ENCODE data around the gene ACSL6.

Gene ACSL6

GRCh38 chr5:132059043-132059695 is 47.7 kb upstream of the ACSL6 start:
- Histone ChIP-seq H3K36me3 (ENCODE audit: control insufficient read depth, low read length) (no peaks in the 10 kb centered on the region), H3K27ac (ENCODE audit: low read depth, low read length) (no peak overlapping the region), H3F3A (ENCODE audit: control insufficient read depth, insufficient read depth) (no peaks in the 10 kb centered on the region), H3K4me2 (ENCODE audit: low read length) (no peak overlapping the region), H4K20me1 (ENCODE audit: control insufficient read depth, insufficient read depth, low read depth, low read length) (no peaks in the 10 kb centered on the region), H3K4me3 (ENCODE audit: low read length) (no peak overlapping the region), H3K27me3 (ENCODE audit: control insufficient read depth, low read length) (no peaks in the 10 kb centered on the region), H3K79me2 (ENCODE audit: control insufficient read depth, low read length) (no peaks in the 10 kb centered on the region), H3K4me1 (ENCODE audit: control insufficient read depth, low read length) (no peaks in the 10 kb centered on the region), H3K9me2 (replicated peaks; ENCODE audit: control insufficient read depth, low read length) (no peaks in the 10 kb centered on the region), H3K9me3 (ENCODE audit: control insufficient read depth, insufficient read depth, low read length) (no peaks in the 10 kb centered on the region)
- no peak for TF ChIP-seq CTCF (IDR thresholded peaks at IDR 0.05; ENCODE audit: low read depth, low read length, poor library complexity, severe bottlenecking)
- TF ChIP-seq EZH2phosphoT487 (IDR thresholded peaks at IDR 0.05; ENCODE audit: borderline replicate concordance, low read length) = no peak

GRCh38 chr5:132058646-132059042 is 47.2 kb upstream of the ACSL6 start:
- no peaks in the 10 kb centered on the region for H3K36me3 ChIP-seq (ENCODE audit: control insufficient read depth, low read length)
- H3K4me3 ChIP-seq (ENCODE audit: low read length) = no peak overlapping the region
- H4K20me1 ChIP-seq (ENCODE audit: control insufficient read depth, insufficient read depth, low read depth, low read length) = no peaks in the 10 kb centered on the region
- no peak overlapping the region for H3K4me2 ChIP-seq (ENCODE audit: low read length)
- H3K4me1 ChIP-seq (ENCODE audit: control insufficient read depth, low read length) = no peaks in the 10 kb centered on the region
- H3K9me3 ChIP-seq (ENCODE audit: control insufficient read depth, insufficient read depth, low read length) = no peaks in the 10 kb centered on the region
- H3K9me2 ChIP-seq (replicated peaks; ENCODE audit: control insufficient read depth, low read length) = no peaks in the 10 kb centered on the region
- H3K79me2 ChIP-seq (ENCODE audit: control insufficient read depth, low read length) = no peaks in the 10 kb centered on the region
- H3K27ac ChIP-seq (ENCODE audit: low read depth, low read length) = no peak overlapping the region
- H3F3A ChIP-seq (ENCODE audit: control insufficient read depth, insufficient read depth) = no peaks in the 10 kb centered on the region
- TF ChIP-seq CTCF (IDR thresholded peaks at IDR 0.05; ENCODE audit: low read depth, low read length, poor library complexity, severe bottlenecking) (no peak), EZH2phosphoT487 (IDR thresholded peaks at IDR 0.05; ENCODE audit: borderline replicate concordance, low read length) (no peak)
- H3K27me3 ChIP-seq (ENCODE audit: control insufficient read depth, low read length) = no peaks in the 10 kb centered on the region

DNA sequence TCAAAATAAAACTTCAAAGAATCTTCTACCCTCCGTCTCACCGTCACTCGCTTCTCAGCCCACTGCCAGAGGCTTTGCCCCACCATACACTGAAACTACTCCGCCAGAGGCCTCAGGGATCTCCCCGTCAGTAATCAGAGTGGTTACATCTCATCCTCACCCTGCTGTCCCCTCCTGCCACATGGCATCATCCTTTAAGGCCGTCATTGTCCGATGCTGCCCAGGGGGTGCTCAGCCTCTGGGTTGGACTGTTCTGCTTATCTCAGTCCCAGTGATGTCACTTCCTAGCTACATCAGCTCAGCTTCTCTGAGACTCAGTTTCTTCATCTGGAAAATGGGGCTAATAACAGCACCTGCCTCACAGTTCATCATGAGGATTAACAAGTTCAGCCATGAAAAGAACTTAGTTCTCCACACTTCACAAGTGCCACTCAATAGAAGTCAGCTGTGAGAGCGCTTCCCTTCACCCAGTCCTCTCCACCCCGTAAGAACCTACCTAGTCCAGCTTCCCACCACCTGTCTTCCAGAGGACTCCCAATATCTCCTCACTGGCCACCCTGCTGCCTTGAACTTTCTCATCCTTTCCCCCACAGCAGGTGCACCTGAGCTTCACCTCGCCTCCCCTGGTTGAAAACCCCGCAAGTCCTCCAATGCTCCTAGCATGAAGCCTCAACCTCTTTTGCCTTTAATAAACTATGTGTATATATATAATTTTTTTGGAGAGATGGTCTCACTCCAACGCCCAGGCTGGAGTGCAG is 46.2 kb upstream of the ACSL6 start:
- H4K20me1 ChIP-seq (ENCODE audit: control insufficient read depth, insufficient read depth, low read depth, low read length) = no peaks in the 10 kb centered on the region
- H3K9me2 ChIP-seq (replicated peaks; ENCODE audit: control insufficient read depth, low read length) = no peaks in the 10 kb centered on the region
- H3K4me2 ChIP-seq (ENCODE audit: low read length) = no peak overlapping the region
- H3K27ac ChIP-seq (ENCODE audit: low read depth, low read length) = no peak overlapping the region
- no peaks in the 10 kb centered on the region for H3F3A ChIP-seq (ENCODE audit: control insufficient read depth, insufficient read depth)
- TF ChIP-seq EZH2phosphoT487 (IDR thresholded peaks at IDR 0.05; ENCODE audit: borderline replicate concordance, low read length) = no peak
- TF ChIP-seq CTCF (IDR thresholded peaks at IDR 0.05; ENCODE audit: low read depth, low read length, poor library complexity, severe bottlenecking) = no peak
- H3K27me3 ChIP-seq (ENCODE audit: control insufficient read depth, low read length) = no peaks in the 10 kb centered on the region
- H3K79me2 ChIP-seq (ENCODE audit: control insufficient read depth, low read length) = no peaks in the 10 kb centered on the region
- no peaks in the 10 kb centered on the region for H3K36me3 ChIP-seq (ENCODE audit: control insufficient read depth, low read length)
- H3K9me3 ChIP-seq (ENCODE audit: control insufficient read depth, insufficient read depth, low read length) = no peaks in the 10 kb centered on the region
- no peaks in the 10 kb centered on the region for H3K4me1 ChIP-seq (ENCODE audit: control insufficient read depth, low read length)
- H3K4me3 ChIP-seq (ENCODE audit: low read length) = no peak overlapping the region
